Measurements from ENCODE around the gene PDCD4. TPM values are rescaled to one million over a fixed set of nuclear protein-coding genes. Genes with fewer than 3 reads are reported as not detected.

PDCD4 gene
- total RNA-seq, 1 experiment from 2014 or later: 32.7 TPM

DNA sequence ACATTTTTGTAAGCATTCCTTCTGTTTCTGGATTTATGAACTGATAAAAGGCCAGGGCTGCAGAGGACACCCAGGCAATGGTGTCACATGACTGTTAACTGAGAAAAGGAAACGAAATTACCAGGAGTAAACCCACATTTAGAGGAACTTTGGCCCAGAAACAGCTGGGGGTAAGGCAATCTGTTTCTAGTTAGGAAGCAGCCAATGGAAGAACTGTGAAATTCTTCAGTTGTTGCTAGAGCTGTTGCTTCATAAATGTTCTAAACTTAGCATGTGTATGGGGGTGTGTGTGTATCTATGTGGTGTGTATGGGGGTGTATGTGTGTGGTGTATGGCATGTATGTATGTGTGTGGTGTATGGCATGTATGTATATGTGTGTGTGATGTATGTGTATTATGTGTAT, 11.8 kb upstream of the PDCD4 start:
- ATAC-seq (no peak), DNase-seq (ENCODE audit: low spot score) (no peak)
- Mint-ChIP-seq H3K27me3 (ENCODE audit: low read depth) (no peaks in the 10 kb centered on the region), H3K4me1 (peaks cover 7% of the 10 kb centered on the region; the same call in 1 of the 2 replicates), H3K36me3 (no peaks in the 10 kb centered on the region), H3K4me3 (no peak overlapping the region), H3K27ac (no peak overlapping the region), H3K9me3 (peaks cover 7% of the 10 kb centered on the region)
- TF ChIP-seq FOXP1 (CRISPR knock-in tag; IDR thresholded peaks at IDR 0.05; ENCODE audit: borderline replicate concordance) (no peak), MYBL2 (CRISPR knock-in tag; IDR thresholded peaks at IDR 0.05) (no peak), ZNF532 (CRISPR knock-in tag; IDR thresholded peaks at IDR 0.05; ENCODE audit: borderline replicate concordance) (no peak), RELA (CRISPR knock-in tag; IDR thresholded peaks at IDR 0.05; ENCODE audit: borderline replicate concordance) (no peak), IRF2 (CRISPR knock-in tag; IDR thresholded peaks at IDR 0.05; ENCODE audit: borderline replicate concordance, low read depth) (no peak), GRHL2 (CRISPR knock-in tag; IDR thresholded peaks at IDR 0.05; ENCODE audit: insufficient replicate concordance, severe bottlenecking) (no peak), MAX (CRISPR knock-in tag; IDR thresholded peaks at IDR 0.05) (no peak), USF2 (CRISPR knock-in tag; IDR thresholded peaks at IDR 0.05) (no peak), ZNF138 (CRISPR knock-in tag; conservative IDR thresholded peaks at IDR 0.05) (no peak), NFE2L1 (CRISPR knock-in tag; IDR thresholded peaks at IDR 0.05) (no peak), ZNF425 (CRISPR knock-in tag; conservative IDR thresholded peaks at IDR 0.05) (no peak), KAT7 (CRISPR knock-in tag; IDR thresholded peaks at IDR 0.05; ENCODE audit: borderline replicate concordance) (no peak), HMGA2 (CRISPR knock-in tag; IDR thresholded peaks at IDR 0.05) (no peak)
- TF ChIP-seq, protein P1, sequence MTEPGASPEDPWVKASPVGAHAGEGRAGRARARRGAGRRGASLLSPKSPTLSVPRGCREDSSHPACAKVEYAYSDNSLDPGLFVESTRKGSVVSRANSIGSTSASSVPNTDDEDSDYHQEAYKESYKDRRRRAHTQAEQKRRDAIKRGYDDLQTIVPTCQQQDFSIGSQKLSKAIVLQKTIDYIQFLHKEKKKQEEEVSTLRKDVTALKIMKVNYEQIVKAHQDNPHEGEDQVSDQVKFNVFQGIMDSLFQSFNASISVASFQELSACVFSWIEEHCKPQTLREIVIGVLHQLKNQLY (CRISPR knock-in tag; IDR thresholded peaks at IDR 0.05): no peak
- TF ChIP-seq, protein P2, sequence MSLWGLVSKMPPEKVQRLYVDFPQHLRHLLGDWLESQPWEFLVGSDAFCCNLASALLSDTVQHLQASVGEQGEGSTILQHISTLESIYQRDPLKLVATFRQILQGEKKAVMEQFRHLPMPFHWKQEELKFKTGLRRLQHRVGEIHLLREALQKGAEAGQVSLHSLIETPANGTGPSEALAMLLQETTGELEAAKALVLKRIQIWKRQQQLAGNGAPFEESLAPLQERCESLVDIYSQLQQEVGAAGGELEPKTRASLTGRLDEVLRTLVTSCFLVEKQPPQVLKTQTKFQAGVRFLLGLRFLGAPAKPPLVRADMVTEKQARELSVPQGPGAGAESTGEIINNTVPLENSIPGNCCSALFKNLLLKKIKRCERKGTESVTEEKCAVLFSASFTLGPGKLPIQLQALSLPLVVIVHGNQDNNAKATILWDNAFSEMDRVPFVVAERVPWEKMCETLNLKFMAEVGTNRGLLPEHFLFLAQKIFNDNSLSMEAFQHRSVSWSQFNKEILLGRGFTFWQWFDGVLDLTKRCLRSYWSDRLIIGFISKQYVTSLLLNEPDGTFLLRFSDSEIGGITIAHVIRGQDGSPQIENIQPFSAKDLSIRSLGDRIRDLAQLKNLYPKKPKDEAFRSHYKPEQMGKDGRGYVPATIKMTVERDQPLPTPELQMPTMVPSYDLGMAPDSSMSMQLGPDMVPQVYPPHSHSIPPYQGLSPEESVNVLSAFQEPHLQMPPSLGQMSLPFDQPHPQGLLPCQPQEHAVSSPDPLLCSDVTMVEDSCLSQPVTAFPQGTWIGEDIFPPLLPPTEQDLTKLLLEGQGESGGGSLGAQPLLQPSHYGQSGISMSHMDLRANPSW (CRISPR knock-in tag; conservative IDR thresholded peaks at IDR 0.05; ENCODE audit: low read depth): no peak
- ChIA-PET POLR2A (interaction anchor here (1.0 kb wide), 1 partner anchor 59 kb away, joined by 3 read pairs; the partner anchor contains the start of gene BBIP1), CTCF (no interaction called here)

All from WTC11 (cell line).